MM.1S (cell line): Measurements from ENCODE around the gene ZGPAT.

Experiments used
- CTCF ChIP-seq: fragments of 300-600 bp; sonication (generic); IDR thresholded peaks from 2 replicates; pipeline ENCODE4 v1.5.1; 2016; ENCODE audit warnings: antibody characterized with exemption, low read length, mixed read lengths
- EZH2 ChIP-seq: fragments of 300-600 bp; sonication (generic); optimal IDR thresholded peaks from 2 replicates; pipeline ENCODE3; 2017; ENCODE audit warnings: low read depth, mild to moderate bottlenecking, antibody characterized with exemption, low read length, mixed read lengths

DNA sequence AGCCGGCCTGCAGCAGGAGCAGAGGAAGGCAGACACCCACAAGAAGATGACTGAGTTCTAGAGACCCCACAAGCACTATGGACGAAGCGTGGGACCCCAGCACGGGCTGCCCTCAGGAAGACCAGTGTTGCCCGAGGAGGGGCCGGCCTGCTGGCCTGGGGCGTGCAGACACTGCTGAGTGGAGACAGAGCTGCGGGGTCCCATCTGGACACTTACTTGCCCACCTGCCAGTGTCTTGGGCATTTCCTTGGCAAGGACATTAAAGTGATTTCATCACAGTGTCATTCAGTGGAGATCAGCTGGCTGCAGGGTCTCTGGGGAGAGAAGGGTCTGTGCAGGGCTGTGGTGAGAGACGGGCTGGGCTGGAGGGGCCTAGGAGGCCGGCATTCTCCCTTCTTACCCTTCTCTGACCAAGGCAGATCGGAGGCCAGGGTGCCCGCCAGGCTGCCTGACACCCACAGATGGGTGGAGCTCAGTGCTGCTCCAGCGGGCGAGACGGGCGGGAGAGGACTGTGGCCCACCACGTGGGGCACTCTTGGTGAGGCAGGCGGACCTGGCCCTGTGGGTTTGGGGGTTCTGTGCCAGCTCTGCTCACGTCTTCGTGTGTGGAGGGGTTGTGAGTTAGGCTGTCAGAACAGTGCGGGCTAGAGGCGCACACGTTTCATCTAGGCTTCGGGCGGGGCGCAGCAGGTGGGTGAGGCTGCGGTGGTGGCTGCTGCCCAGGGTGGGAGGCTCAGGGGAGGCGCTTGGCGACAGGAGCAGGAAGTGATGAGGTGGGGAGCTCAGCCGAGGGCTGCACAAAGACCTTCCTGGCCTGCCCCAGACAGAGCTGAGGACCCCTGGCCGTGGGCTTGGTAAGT, 28.2 kb downstream of the ZGPAT start, which contains the start of gene LIME1:
- peak; percentile 15; the same call in 1 of the 2 replicates for TF ChIP-seq CTCF
- TF ChIP-seq EZH2 = no peak
